H1 (cell line): ENCODE results near the gene FNIP2. TPM values are rescaled to one million over a fixed set of nuclear protein-coding genes. Genes with fewer than 3 reads are reported as not detected.

Source experiments
- CTCF ChIA-PET: fragments of 300-600 bp; sonication (Branson Sonifier 250); formaldehyde crosslinking; loops from one replicate; lab custom pipeline; 2021; ENCODE audit not compliant: partially characterized antibody; lab: Charles Lee
- POLR2A ChIA-PET: fragments of 300-600 bp; sonication (Branson Sonifier 250); formaldehyde crosslinking; loops from one replicate; lab custom pipeline; 2021; ENCODE audit warnings: inconsistent platforms; ENCODE audit not compliant: partially characterized antibody; lab: Charles Lee
- DNase-seq, 2 experiments: peaks; one replicate each; pipeline versions ENCODE4 v3.0.0 to v3.0.0-alpha.2; 2010 to 2022; ENCODE audit warnings: low spot score in 2 of 2, low read depth in 1 of 2, mixed read lengths in 1 of 2
- FAIRE-seq: peaks from 2 replicates; lab custom pipeline; 2011; peaks lifted over from hg19 to GRCh38; lab: Jason Lieb, UNC
- H2AFZ ChIP-seq: 2 replicates; pipeline ENCODE4 v1.8.1; 2012; ENCODE audit warnings: low read length, inconsistent platforms
- H2AK5ac ChIP-seq: 2 replicates; pipeline ENCODE4 v1.6.1; 2013; ENCODE audit warnings: low read depth, low read length
- H2BK120ac ChIP-seq: replicated peaks from 2 replicates; pipeline ENCODE3; 2013; ENCODE audit warnings: low read depth, low read length, inconsistent platforms
- H2BK12ac ChIP-seq: 2 replicates; pipeline ENCODE4 v1.6.1; 2013; ENCODE audit warnings: low read depth, low read length
- H2BK15ac ChIP-seq: 2 replicates; pipeline ENCODE4 v1.6.1; 2013; ENCODE audit warnings: low read length
- H2BK20ac ChIP-seq: 2 replicates; pipeline ENCODE4 v1.6.1; 2013; ENCODE audit warnings: low read length
- H2BK5ac ChIP-seq: 2 replicates; pipeline ENCODE4 v1.6.1; 2013; ENCODE audit warnings: low read depth, low read length
- H3K14ac ChIP-seq: 2 replicates; pipeline ENCODE4 v1.6.1; 2013; ENCODE audit warnings: inconsistent platforms; ENCODE audit not compliant: insufficient read length
- H3K18ac ChIP-seq: 2 replicates; pipeline ENCODE4 v1.6.1; 2013; ENCODE audit warnings: low read length; ENCODE audit errors: extremely low read depth
- H3K23ac ChIP-seq: 2 replicates; pipeline ENCODE4 v1.6.1; 2013; ENCODE audit warnings: inconsistent platforms; ENCODE audit not compliant: insufficient read length
- H3K23me2 ChIP-seq: 2 replicates; pipeline ENCODE4 v1.6.1; 2013; ENCODE audit warnings: low read depth, low read length
- H3K27ac ChIP-seq: 2 replicates; pipeline ENCODE4 v1.6.1; 2011; ENCODE audit warnings: low read depth, low read length, inconsistent platforms
- H3K27me3 ChIP-seq, 4 experiments: replicated peaks in 1 of 4; 1 replicate in 1 of 4; 2 replicates in 3 of 4; pipeline versions ENCODE4 v1.6.1 to v1.8.1; 2011 to 2013; ENCODE audit warnings: low read length in 3 of 4, mild to moderate bottlenecking in 3 of 4, inconsistent platforms in 2 of 4, mixed read lengths in 2 of 4, moderate library complexity in 1 of 4; ENCODE audit not compliant: control insufficient read depth in 3 of 4, insufficient read depth in 3 of 4; ENCODE audit errors: extremely low read depth in 1 of 4
- H3K36me3 ChIP-seq, 4 experiments: 2 replicates each; pipeline versions ENCODE4 v1.6.1 to v1.8.1; 2011 to 2013; ENCODE audit warnings: mild to moderate bottlenecking in 4 of 4, low read length in 3 of 4, moderate library complexity in 2 of 4, control low read depth in 1 of 4, inconsistent platforms in 1 of 4; ENCODE audit not compliant: insufficient read depth in 4 of 4, control insufficient read depth in 2 of 4
- H3K4ac ChIP-seq: replicated peaks from 2 replicates; pipeline ENCODE3; 2013; ENCODE audit warnings: low read length, low read depth, mixed read lengths, inconsistent platforms; ENCODE audit not compliant: insufficient read length
- H3K4me1 ChIP-seq, 4 experiments: replicated peaks in 1 of 4; 1 replicate in 1 of 4; 2 replicates in 3 of 4; pipeline versions ENCODE4 v1.6.1 to v1.8.1; 2011 to 2013; ENCODE audit warnings: low read length in 3 of 4, inconsistent platforms in 2 of 4, mixed read lengths in 1 of 4; ENCODE audit not compliant: insufficient read depth in 4 of 4, control insufficient read depth in 3 of 4
- H3K4me2 ChIP-seq, 2 experiments: 2 replicates each; pipeline versions ENCODE4 v1.6.1 to v1.8.1; 2011 to 2013; ENCODE audit warnings: low read depth in 2 of 2, low read length in 2 of 2, control low read depth in 1 of 2, inconsistent platforms in 1 of 2, mild to moderate bottlenecking in 1 of 2; ENCODE audit not compliant: insufficient read depth in 1 of 2
- H3K4me3 ChIP-seq, 4 experiments: fragments of 200-600, 300-600 bp in 1 of 4; sonication (generic), shearing (Covaris generic), sonication (Bioruptor Twin) in 1 of 4; 2 replicates each; pipeline versions ENCODE4 v1.5.1 to v1.8.1; 2011 to 2016; ENCODE audit warnings: low read length in 4 of 4, low read depth in 3 of 4, control low read depth in 2 of 4, inconsistent platforms in 2 of 4, mild to moderate bottlenecking in 2 of 4, mixed read lengths in 1 of 4, moderate library complexity in 1 of 4; ENCODE audit not compliant: insufficient read depth in 2 of 4; ENCODE audit errors: extremely low read depth in 1 of 4
- H3K56ac ChIP-seq: replicated peaks from 2 replicates; pipeline ENCODE3; 2013; ENCODE audit warnings: low read depth, mild to moderate bottlenecking, mixed read lengths, low read length, inconsistent platforms; ENCODE audit not compliant: insufficient read length
- H3K79me1 ChIP-seq: 2 replicates; pipeline ENCODE4 v1.6.1; 2013; ENCODE audit warnings: low read depth, low read length, control low read depth
- H3K79me2 ChIP-seq, 2 experiments: 2 replicates each; pipeline versions ENCODE4 v1.6.1 to v1.8.1; 2012 to 2013; ENCODE audit warnings: low read length in 2 of 2, mild to moderate bottlenecking in 2 of 2, inconsistent platforms in 1 of 2; ENCODE audit not compliant: insufficient read depth in 2 of 2, control insufficient read depth in 1 of 2
- H3K9ac ChIP-seq, 4 experiments: replicated peaks in 1 of 4; 1 replicate in 1 of 4; 2 replicates in 3 of 4; pipeline versions ENCODE4 v1.6.1 to v1.8.1; 2011 to 2013; ENCODE audit warnings: low read depth in 3 of 4, low read length in 3 of 4, control low read depth in 2 of 4, mild to moderate bottlenecking in 2 of 4, moderate library complexity in 2 of 4, inconsistent platforms in 1 of 4; ENCODE audit errors: extremely low read depth in 1 of 4
- H3K9me3 ChIP-seq, 2 experiments: 2 replicates each; pipeline versions ENCODE4 v1.6.1 to v1.8.1; 2012 to 2013; ENCODE audit warnings: mild to moderate bottlenecking in 2 of 2, moderate library complexity in 2 of 2, control low read depth in 1 of 2, inconsistent platforms in 1 of 2, low read depth in 1 of 2, low read length in 1 of 2, mixed read lengths in 1 of 2; ENCODE audit not compliant: insufficient read depth in 2 of 2
- H4K20me1 ChIP-seq, 2 experiments: replicated peaks in 1 of 2; 2 replicates each; pipeline versions ENCODE3 to v1.8.1; 2011 to 2013; ENCODE audit warnings: inconsistent platforms in 2 of 2, low read length in 2 of 2, mild to moderate bottlenecking in 1 of 2; ENCODE audit not compliant: insufficient read depth in 2 of 2, control insufficient read depth in 1 of 2
- H4K5ac ChIP-seq: 2 replicates; pipeline ENCODE4 v1.6.1; 2013; ENCODE audit warnings: low read length, low read depth, mixed read lengths, inconsistent platforms; ENCODE audit not compliant: insufficient read length
- H4K8ac ChIP-seq: 2 replicates; pipeline ENCODE4 v1.8.0; 2013; ENCODE audit warnings: mild to moderate bottlenecking, moderate library complexity, low read length, inconsistent platforms; ENCODE audit not compliant: insufficient read depth; ENCODE audit errors: extremely low read depth
- H4K91ac ChIP-seq: replicated peaks from 2 replicates; pipeline ENCODE3; 2013; ENCODE audit warnings: low read length, mixed read lengths, inconsistent platforms; ENCODE audit not compliant: insufficient read length
- ATF3 ChIP-seq: IDR thresholded peaks from 2 replicates; pipeline ENCODE4 v1.6.1; 2011; ENCODE audit warnings: low read depth, mild to moderate bottlenecking, low read length; ENCODE audit not compliant: insufficient read depth
- BRCA1 ChIP-seq: IDR thresholded peaks from 2 replicates; pipeline ENCODE4 v1.6.1; 2012; ENCODE audit warnings: low read depth, low read length, improper control_type of control experiment
- HDAC2 ChIP-seq, 2 experiments: fragments of 300-600 bp in 1 of 2; sonication (generic) in 1 of 2; IDR thresholded peaks; 2 replicates each; pipeline ENCODE4 v1.6.1; 2011 to 2012; ENCODE audit warnings: low read depth in 2 of 2, low read length in 2 of 2, mild to moderate bottlenecking in 2 of 2, moderate library complexity in 2 of 2, borderline replicate concordance in 1 of 2, inconsistent platforms in 1 of 2
- JUN ChIP-seq: IDR thresholded peaks from 2 replicates; pipeline ENCODE4 v1.6.1; 2011; ENCODE audit warnings: low read depth, mild to moderate bottlenecking, improper control_type of control experiment, low read length
- POLR2AphosphoS5 ChIP-seq: IDR thresholded peaks from 2 replicates; pipeline ENCODE4 v1.6.1; 2011; ENCODE audit warnings: low read depth, low read length
- TEAD4 ChIP-seq: IDR thresholded peaks from 2 replicates; pipeline ENCODE4 v1.6.1; 2012; ENCODE audit warnings: low read depth, low read length, inconsistent platforms, mixed read lengths
- WGBS, 2 experiments: shearing (Covaris generic) in 1 of 2; methylation state at CpG; one replicate each; pipeline versions ENCODE4 v1.1.6 to v1.1.7; 2013 to 2015; ENCODE audit warnings: low lambda C conversion rate in 2 of 2, mixed read lengths in 2 of 2, inconsistent platforms in 1 of 2, low coverage in 1 of 2, missing lambda C conversion rate in 1 of 2; ENCODE audit not compliant: insufficient replicate concordance in 2 of 2, insufficient coverage in 1 of 2, insufficient read length in 1 of 2; ENCODE audit errors: extremely low coverage in 1 of 2, missing lambda C conversion rate in 1 of 2; 5-methylcytosine and 5-hydroxymethylcytosine counted together
- polyA plus RNA-seq, 7 experiments: library from polyadenylated mRNA; depleted of rRNA in 3 of 7; stranded (reverse) in 5 of 7; unstranded in 2 of 7; fragments of >200 nt in 5 of 7; fragments of 200-250 nt in 2 of 7; gene quantifications; 1 replicate in 5 of 7; 2 replicates in 1 of 7; 4 replicates in 1 of 7; pipeline versions ENCODE4 v1.2.1 to v1.2.3, GENCODE V29; 2011 to 2013; ENCODE audit warnings: missing spikeins in 2 of 7, mixed read lengths in 2 of 7
- total RNA-seq: library from RNA; stranded (reverse); fragmentation: NEBNext Ultra II Directional; extraction: Animal tissue kit (Norgen Biotek cat#: 25700); gene quantifications from 2 replicates; pipeline ENCODE4 v1.2.1, GENCODE V29; 2021

The FNIP2 gene
- total and polyA plus RNA-seq, 2 of the 8 experiments (the other 6 are each of a cell fraction or from before 2014, with no cell fraction given), result 4.0 to 13.0 TPM

DNA sequence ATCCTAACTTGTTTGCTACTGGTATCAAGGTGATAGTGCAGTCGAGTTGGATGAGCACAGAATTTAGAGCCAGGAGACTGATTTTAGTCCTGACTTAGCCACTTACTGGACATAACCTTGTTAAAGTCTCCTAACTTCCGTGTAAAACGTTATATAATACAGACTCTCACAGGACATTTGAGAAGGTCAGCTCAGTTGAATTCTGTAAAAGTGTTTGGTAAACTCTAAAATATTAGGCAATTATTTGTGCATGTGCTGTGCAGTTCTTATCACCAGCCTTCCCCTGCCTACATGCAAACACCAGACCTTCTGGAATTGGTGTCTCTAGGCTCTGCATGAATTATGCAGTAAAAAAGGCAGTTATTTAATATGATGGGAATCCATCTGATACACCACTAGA lies 45.4 kb downstream of the FNIP2 start:
- no peak overlapping the region for H3K23ac ChIP-seq
- no peaks in the 10 kb centered on the region for H3K27me3 ChIP-seq
- H2BK20ac ChIP-seq, result no peak overlapping the region
- H3K18ac ChIP-seq, result no peak overlapping the region
- H4K8ac ChIP-seq, result no peak overlapping the region
- 76% methylated on average over 3 of the region's 3 CpGs; no CpG with 5 or more reads in 1 of the 2 experiments for WGBS, 2 experiments
- no peak overlapping the region for H2AFZ ChIP-seq
- H3K4ac ChIP-seq, result no peak overlapping the region
- DNase-seq (no peak), FAIRE-seq (no peak)
- ChIA-PET CTCF (interaction anchor here (1.1 to 2.6 kb wide), 4 partner anchors 14 to 32 kb away, joined by 3 to 6 read pairs (median 3); no protein-coding TSS in a partner anchor), POLR2A (interaction anchor here (1.4 kb wide), 1 partner anchor 28 kb away, joined by 3 read pairs; no protein-coding TSS in a partner anchor)
- H2BK5ac ChIP-seq, result no peak overlapping the region
- H2BK12ac ChIP-seq, result no peak overlapping the region
- no peaks in the 10 kb centered on the region for H3K23me2 ChIP-seq
- H3K14ac ChIP-seq, result no peak overlapping the region
- H2BK15ac ChIP-seq, result no peak overlapping the region
- H3K27ac ChIP-seq, result no peak overlapping the region
- H3K4me2 ChIP-seq, result no peak overlapping the region
- no peaks in the 10 kb centered on the region for H4K20me1 ChIP-seq
- no peaks in the 10 kb centered on the region for H3K79me1 ChIP-seq
- no peaks in the 10 kb centered on the region for H3K36me3 ChIP-seq
- no peak overlapping the region for H3K56ac ChIP-seq
- no peaks in the 10 kb centered on the region for H3K79me2 ChIP-seq
- no peak overlapping the region for H4K5ac ChIP-seq
- H4K91ac ChIP-seq, result no peak overlapping the region
- H3K4me3 ChIP-seq, result no peak overlapping the region
- peaks cover 0 to 3% of the 10 kb centered on the region in 2 experiments; a peak in 1 of 4 replicates for H3K9me3 ChIP-seq
- H2BK120ac ChIP-seq, result no peak overlapping the region
- no peak overlapping the region for H3K9ac ChIP-seq
- no peak overlapping the region for H2AK5ac ChIP-seq
- H3K4me1 ChIP-seq, result no peaks in the 10 kb centered on the region
- TF ChIP-seq ATF3 (no peak), HDAC2 (IDR thresholded peaks at IDR 0.05; ENCODE audit: borderline replicate concordance in 1 of 2, low read depth in 2 of 2, low read length in 2 of 2) (no peak), JUN (no peak), BRCA1 (no peak), TEAD4 (no peak), POLR2AphosphoS5 (no peak)
